GM12892 (cell line): Measurements from ENCODE around the gene GPD1.

Experiments
- DNase-seq: peaks from one replicate; pipeline ENCODE4 v3.0.0; 2011; ENCODE audit not compliant: insufficient read length
- FAIRE-seq: peaks from 2 replicates; lab custom pipeline; 2011; peaks lifted over from hg19 to GRCh38; lab: Jason Lieb, UNC
- POLR2A ChIP-seq: IDR thresholded peaks from 2 replicates; pipeline ENCODE4 v1.6.1; 2011; ENCODE audit warnings: low read depth, low read length, control low read depth
- POLR2AphosphoS5 ChIP-seq: IDR thresholded peaks from 2 replicates; pipeline ENCODE4 v1.6.1; 2011; ENCODE audit warnings: low read depth, low read length, control low read depth
- TAF1 ChIP-seq: IDR thresholded peaks from 2 replicates; pipeline ENCODE4 v1.6.1; 2011; ENCODE audit warnings: low read depth, mild to moderate bottlenecking, control low read depth, low read length, borderline replicate concordance

GPD1 gene

DNA sequence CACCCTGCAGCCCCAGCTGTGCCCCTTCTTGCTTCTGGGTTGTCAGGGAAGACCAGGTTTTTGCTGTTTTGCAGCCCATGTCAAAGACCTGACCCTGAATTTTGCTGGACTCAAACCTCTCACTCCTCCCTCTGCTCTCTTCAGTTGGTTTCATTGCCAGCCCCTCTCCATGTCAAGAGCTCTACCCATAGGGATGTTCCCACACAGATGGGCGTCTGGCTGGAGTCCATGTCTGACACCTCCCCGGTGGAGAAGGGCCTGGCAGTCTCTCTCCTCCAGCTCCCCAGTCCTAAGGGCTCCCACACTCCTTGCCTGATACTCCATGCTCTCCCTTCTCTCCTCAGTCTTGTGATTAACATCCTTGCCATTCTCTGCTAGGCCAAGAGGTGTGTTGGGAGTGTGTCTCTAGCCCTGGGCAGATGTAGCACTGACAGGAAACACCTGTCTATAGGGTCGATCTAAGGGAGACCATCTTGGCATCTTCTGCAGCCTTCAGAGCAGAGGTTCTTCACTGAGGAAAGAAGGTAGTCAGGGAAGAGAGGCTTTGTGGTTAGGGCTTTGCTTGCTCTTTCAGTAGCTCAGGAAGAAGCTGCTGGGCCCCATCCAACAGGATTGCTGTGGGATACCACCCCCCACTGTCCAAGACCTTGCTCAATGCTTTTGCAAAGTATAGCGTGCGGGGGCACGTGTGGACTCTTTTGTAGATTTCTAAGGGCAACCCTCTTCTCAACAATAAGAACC lies 41.7 kb upstream of the GPD1 start:
- FAIRE-seq = no peak
- no peak for DNase-seq
- TF ChIP-seq POLR2A (no peak), POLR2AphosphoS5 (no peak), TAF1 (no peak)

DNA sequence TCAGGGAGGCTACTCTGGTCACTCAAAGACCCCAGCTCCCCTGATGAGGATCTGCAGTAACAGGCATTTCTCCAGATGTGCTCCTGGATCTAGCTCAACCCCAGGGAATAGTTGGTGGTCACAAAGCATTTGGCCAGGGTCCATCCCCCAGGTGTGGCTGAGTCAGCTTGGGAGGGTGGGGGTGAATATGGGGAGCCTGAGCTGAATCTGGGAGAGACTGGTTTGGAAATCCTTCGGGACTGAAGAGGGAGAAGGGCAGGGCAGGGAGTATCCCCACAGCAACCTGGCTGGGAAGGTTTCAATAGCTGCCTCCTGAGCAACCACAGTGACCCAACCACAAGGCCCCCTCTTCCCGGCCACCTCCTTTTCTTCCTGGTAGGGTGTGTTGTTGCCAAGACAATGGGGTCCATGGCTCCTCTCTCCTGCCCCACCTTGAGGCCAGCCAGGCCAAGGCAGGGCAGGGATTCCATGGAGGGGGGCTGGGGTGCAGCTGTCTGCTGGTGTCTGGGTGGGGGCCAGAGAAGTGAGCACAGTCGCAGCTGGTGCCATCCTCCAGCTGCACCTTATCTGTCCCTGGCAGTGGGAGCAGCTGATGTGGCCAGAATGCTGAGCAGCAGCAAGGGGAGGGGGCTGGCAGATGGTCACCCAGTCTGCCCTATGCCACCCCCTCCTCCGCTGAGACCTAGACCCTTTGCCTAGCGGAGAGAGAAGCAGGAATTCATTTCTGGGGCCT lies 40.9 kb upstream of the GPD1 start:
- DNase-seq (no peak), FAIRE-seq (no peak)
- TF ChIP-seq POLR2A (no peak), POLR2AphosphoS5 (no peak), TAF1 (no peak)

DNA sequence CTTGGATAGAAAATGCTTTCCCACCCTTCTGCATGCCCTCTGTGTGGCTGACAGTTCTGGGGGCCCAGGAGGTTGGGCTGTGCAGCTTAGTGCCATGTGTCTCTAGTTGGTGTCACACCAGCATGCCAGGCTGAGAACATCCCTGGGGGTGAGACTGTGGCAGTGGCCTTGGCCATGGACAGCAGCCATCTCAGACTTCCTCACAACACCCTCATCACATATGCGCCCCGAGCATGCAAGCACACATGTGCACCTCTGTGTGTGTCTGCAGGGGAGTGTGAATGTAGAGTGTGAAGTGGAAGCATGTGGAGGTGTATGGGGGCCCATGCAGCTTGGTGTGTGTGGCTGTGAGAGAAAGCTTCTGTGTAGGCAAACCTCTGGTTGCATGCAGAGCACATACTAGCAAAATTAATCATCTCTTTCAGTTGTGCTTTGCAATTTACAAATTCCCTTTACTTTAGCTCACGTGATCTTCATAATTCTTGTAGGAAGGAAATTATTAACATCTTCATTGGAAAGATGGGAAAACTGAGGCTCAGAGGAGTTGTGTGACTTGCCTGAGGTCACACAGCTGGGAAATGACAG lies 38.0 kb upstream of the GPD1 start:
- FAIRE-seq = no peak
- no peak for DNase-seq
- no peak for TF ChIP-seq POLR2A
- TF ChIP-seq TAF1 = no peak
- no peak for TF ChIP-seq POLR2AphosphoS5

DNA sequence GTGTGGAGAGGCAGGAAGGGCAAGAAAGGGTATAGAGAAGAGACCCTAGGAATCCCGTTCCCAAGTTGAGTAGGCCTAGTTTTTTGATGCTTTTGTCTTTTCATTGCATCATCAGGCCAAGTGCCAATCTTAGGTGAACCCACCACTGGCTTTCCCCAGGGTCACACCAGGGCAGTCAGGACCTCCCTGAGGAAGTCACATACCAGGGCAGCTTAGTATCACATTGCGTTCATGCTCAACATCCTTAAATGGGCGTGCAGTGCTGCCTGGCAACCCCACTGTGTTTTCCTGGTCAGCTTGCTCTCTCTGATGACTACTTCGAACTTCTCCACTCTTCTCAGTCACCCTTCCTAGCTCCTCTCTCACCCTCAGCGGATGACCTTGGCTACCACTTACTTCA lies 37.4 kb upstream of the GPD1 start:
- DNase-seq (no peak), FAIRE-seq (no peak)
- TF ChIP-seq POLR2A (no peak), POLR2AphosphoS5 (no peak), TAF1 (no peak)

DNA sequence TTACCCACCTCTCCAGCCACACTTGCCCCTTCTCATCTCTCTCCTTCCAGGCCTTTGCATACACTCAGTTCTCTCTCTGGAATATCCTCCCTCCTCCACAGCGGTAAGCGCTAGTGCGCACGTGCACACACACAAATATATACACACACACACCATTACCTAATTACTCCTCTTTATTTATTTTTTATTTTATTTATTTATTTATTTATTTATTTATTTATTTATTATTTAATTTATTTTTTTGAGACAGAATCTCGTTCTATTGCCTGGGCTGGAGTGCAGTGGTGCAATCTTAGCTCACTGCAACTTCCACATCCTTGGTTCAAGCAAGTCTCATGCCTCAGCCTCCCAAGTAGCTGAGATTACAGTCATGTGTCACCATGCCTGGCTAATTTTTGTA lies 34.7 kb upstream of the GPD1 start:
- TF ChIP-seq TAF1 (no peak), POLR2A (no peak), POLR2AphosphoS5 (no peak)
- no peak for FAIRE-seq
- DNase-seq = no peak

DNA sequence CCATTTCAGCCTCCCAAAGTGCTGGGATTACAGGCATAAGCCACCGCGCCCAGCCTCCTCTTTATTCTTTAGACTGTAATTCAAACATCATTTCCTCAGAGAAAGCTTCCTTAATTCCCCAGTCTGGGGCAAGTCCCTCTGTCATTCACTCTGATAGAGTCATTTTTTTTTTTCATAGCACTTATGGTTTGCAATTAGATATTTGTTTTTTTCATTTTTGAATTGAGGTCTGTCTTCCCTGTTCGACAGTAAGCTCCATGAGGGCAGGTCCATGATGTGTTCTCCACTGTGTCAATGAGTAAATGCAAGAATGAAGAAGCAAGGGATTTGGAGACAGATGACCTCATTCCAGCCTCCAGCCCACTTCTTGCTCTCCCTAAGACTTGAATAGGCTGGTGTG lies 34.3 kb upstream of the GPD1 start:
- DNase-seq = no peak
- TF ChIP-seq TAF1 (no peak), POLR2A (no peak), POLR2AphosphoS5 (no peak)
- no peak for FAIRE-seq

DNA sequence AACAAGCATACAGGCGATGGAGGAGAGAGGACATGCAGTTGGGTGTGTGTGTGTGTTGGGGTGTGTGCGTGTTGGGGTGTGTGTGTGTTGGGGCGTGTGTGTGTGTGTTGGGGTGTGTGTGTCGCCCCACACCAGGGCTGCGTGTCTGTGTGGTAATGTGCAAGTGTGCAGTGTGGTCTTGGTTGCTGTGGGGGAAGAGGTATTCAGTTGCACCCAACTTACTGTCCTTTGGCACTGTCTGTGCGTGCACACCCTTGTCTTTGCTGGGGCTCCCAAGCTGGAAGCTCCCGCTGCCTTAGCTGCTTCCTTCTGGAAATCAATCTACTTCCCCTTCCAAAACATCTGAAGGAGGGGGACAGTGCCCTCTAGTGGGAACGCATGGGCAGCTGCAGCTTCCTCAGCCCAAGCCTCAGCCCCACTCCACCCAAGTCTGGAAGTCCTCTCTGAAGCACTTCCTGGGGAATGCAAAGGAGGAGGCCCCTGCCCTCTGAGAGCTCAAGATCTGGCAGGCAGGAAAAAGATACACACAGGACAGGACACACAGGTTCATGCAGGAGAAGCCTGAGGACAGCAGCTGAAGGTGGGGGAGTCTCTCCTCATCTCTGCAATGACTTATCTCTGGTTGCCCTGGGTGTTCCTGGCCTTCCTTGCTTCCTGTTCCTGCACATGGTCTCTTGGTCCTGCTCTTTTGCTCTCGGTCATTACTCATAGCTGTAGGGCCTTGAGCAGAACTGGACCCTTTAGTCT lies 33.3 kb upstream of the GPD1 start:
- TF ChIP-seq POLR2A = no peak
- TF ChIP-seq TAF1 = no peak
- no peak for TF ChIP-seq POLR2AphosphoS5
- DNase-seq (peak; percentile 47), FAIRE-seq (peak; percentile 85)

DNA sequence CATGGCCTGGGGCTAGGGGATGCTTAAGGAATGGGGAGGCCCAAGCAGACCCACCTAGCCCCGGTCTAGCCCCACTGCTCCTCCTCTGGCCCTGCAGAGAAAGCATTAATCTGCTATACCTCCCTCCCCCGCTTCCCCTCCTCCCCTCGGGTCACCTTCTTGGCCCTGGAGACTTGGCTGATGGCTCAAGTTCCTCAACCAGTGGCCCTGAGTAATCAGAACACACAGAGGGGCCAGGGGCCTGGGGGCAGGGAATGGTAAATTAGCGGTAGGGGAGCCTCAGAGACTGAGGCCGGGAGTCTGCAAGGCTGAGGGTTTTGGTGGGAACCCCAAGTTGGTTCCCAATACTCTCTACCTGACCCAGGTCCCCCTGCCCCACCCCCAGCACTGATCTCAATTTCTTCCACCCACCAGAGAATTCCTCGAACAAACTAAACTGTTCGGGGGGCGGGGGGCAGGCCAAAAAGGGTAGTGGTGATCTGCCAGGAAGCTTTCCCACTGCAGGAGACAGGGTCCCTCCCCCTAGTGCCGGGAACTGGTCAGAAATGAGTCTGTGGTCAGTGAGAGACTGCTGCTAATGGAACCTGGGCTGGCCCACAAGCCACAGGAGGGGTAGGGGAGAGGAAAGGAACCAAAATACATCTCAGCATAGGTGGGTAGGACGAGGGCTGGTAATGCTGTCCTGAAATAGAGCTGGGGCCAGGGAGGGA lies 31.5 kb upstream of the GPD1 start:
- no peak for FAIRE-seq
- no peak for DNase-seq
- no peak for TF ChIP-seq TAF1
- TF ChIP-seq POLR2A = no peak
- no peak for TF ChIP-seq POLR2AphosphoS5

DNA sequence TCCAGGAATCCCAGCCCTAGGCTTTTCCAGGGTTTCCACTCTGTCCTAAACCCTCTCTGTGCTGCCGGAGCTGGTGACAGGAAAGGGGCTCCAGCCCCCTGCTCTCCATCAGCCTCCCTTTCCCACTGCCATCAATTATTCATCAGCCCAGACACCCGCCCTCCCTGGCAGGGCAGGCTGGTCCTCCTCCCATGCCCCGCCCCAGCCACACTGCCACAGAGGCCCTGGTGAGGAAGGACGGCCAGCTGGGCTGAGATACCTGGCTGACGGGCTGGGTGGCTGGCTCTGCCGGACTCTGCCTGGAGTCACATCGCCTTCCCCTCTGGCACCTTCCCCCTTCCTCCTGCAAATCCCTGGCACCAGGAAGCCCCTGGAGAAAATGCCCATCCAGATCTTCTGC lies 30.6 kb upstream of the GPD1 start:
- DNase-seq = no peak
- TF ChIP-seq POLR2AphosphoS5 (no peak), POLR2A (no peak), TAF1 (no peak)
- no peak for FAIRE-seq

DNA sequence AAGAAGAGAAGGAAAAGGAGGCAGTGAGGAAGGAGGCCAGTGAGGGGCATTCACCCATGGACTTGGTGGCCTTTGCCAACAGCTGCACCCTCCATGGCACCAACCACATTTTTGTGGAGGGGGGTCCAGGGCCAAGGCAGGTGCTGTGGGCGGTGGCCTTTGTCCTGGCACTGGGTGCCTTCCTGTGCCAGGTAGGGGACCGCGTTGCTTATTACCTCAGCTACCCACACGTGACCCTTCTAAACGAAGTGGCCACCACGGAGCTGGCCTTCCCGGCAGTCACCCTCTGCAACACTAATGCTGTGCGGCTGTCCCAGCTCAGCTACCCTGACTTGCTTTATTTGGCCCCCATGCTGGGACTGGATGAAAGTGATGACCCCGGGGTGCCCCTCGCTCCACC lies 30.1 kb upstream of the GPD1 start:
- FAIRE-seq = no peak
- TF ChIP-seq TAF1 (no peak), POLR2AphosphoS5 (no peak), POLR2A (no peak)
- DNase-seq = no peak
